Colonic mucosa (tissue), 4 donors: Measurements from ENCODE around the gene TENM4. TPM values are rescaled to one million over a fixed set of nuclear protein-coding genes. Genes with fewer than 3 reads are reported as not detected.

ENCODE experiments used
- DNase-seq: peaks from one replicate; pipeline ENCODE4 v3.0.0-alpha.2; 2020
- H3K27ac ChIP-seq: fragments of 200-600 bp; one replicate; pipeline ENCODE4 v1.8.0; 2021
- H3K27me3 ChIP-seq: fragments of 200-600 bp; one replicate; pipeline ENCODE4 v1.8.0; 2021
- H3K36me3 ChIP-seq: fragments of 200-600 bp; one replicate; pipeline ENCODE4 v1.8.0; 2021
- H3K4me1 ChIP-seq: fragments of 200-600 bp; one replicate; pipeline ENCODE4 v1.8.0; 2021; ENCODE audit warnings: mild to moderate bottlenecking
- H3K4me3 ChIP-seq: fragments of 200-600 bp; one replicate; pipeline ENCODE4 v1.8.0; 2021
- H3K9ac ChIP-seq, 2 donors: one replicate each; pipeline ENCODE4 v1.7.0; 2013; ENCODE audit warnings: control low read depth in 2 of 2, low read depth in 2 of 2, low read length in 2 of 2
- H3K9me3 ChIP-seq: fragments of 200-600 bp; one replicate; pipeline ENCODE4 v1.8.0; 2021
- CTCF ChIP-seq: fragments of 200-600 bp; IDR thresholded peaks from one replicate; pipeline ENCODE4 v1.8.0; 2022; ENCODE audit warnings: antibody characterized with exemption, mild to moderate bottlenecking
- intact Hi-C: fragments of 100-400 bp; cut with DNase I; formaldehyde crosslinking; loops from one replicate; pipeline ENCODE4 v1.14.1; 2022
- total RNA-seq, 2 donors: library from RNA; stranded (reverse); fragmentation: NEBNext Ultra II Directional in 1 of 2; extraction: Animal tissue kit (Norgen Biotek cat#: 25700) in 1 of 2; gene quantifications; one replicate each; pipeline ENCODE4 v1.2.1, GENCODE V29; 2021
- donor health status: healthy.
- donor health status: DM: no; HTN: no; CAD: no.
- donor health status: DM: no; HTN: no; CAD: no.

Gene TENM4
- total RNA-seq, 2 donors from 2014 or later: 0.48 to 1.2 TPM

DNA sequence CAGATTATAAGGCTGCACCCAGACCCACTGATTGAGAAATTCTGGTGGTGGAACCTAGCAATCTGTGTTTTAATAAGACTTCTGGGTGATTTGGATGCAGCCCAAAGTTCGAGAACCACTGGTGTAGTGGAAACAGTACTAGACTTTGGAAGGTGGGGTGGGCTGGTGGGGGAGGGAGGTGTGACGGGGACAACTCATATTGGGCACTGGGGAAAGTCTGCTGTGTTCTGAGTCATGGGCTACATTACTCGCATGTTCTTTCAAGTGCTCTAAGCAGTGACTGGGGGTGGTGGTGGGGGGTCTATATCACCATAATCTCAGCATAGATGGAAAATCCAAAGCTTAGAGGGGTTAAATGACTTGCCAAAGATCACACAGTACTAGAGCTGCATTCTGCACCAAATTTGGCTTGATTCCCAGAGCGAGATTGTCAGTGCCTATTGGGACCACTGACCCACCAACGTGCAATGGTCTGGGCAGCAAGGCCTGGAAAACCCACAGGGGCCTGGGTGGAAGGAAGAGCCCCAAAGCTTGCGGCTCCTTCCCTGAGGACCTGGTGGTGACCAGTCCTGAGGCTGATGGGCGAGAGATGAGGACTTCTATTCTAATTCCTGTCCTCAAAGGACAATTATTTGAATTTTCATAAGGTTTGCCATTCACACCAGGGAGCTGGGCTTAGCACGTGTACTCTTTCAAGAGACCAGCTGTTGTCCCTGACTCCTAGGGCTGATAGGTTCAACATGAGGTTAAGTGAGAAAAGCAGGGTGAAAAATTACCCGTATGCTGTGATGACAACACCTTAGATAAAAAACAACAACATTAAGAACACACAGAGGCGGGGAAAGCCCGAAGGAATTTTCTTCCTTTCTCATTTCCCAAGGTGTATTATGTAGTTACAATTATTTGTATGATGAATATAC, 788.6 kb downstream of the TENM4 start:
- no peak overlapping the region for H3K4me3 ChIP-seq
- no peaks in the 10 kb centered on the region for H3K36me3 ChIP-seq
- no peak for DNase-seq
- H3K4me1 ChIP-seq: no peaks in the 10 kb centered on the region
- no peak for TF ChIP-seq CTCF
- H3K27ac ChIP-seq: no peak overlapping the region
- intact Hi-C loops: no loop called here
- H3K9me3 ChIP-seq: no peaks in the 10 kb centered on the region
- H3K27me3 ChIP-seq: no peaks in the 10 kb centered on the region
- no peak overlapping the region for H3K9ac ChIP-seq

GRCh38 chr11:78651136-78651775, 789.6 kb downstream of the TENM4 start:
- intact Hi-C loops: no loop called here
- DNase-seq: no peak
- H3K4me1 ChIP-seq: no peaks in the 10 kb centered on the region
- H3K27ac ChIP-seq: no peak overlapping the region
- no peak overlapping the region for H3K9ac ChIP-seq
- H3K9me3 ChIP-seq: no peaks in the 10 kb centered on the region
- no peak for TF ChIP-seq CTCF
- H3K36me3 ChIP-seq: no peaks in the 10 kb centered on the region
- no peaks in the 10 kb centered on the region for H3K27me3 ChIP-seq
- H3K4me3 ChIP-seq: no peak overlapping the region

GRCh38 chr11:78649361-78650215, 791.2 kb downstream of the TENM4 start:
- no peak overlapping the region for H3K4me3 ChIP-seq
- no peaks in the 10 kb centered on the region for H3K4me1 ChIP-seq
- no peak overlapping the region for H3K27ac ChIP-seq
- no peaks in the 10 kb centered on the region for H3K9me3 ChIP-seq
- H3K9ac ChIP-seq: no peak overlapping the region
- H3K27me3 ChIP-seq: no peaks in the 10 kb centered on the region
- H3K36me3 ChIP-seq: no peaks in the 10 kb centered on the region
- intact Hi-C loops: loop anchor here (10.0 kb wide), 2 partner anchors 145 to 845 kb away; no protein-coding TSS in a partner anchor
- no peak for DNase-seq
- no peak for TF ChIP-seq CTCF

GRCh38 chr11:78647986-78648875, 792.6 kb downstream of the TENM4 start:
- Histone ChIP-seq H3K4me1 (no peaks in the 10 kb centered on the region), H3K27ac (no peak overlapping the region), H3K9me3 (no peaks in the 10 kb centered on the region), H3K27me3 (no peaks in the 10 kb centered on the region), H3K36me3 (no peaks in the 10 kb centered on the region), H3K9ac (no peak overlapping the region), H3K4me3 (no peak overlapping the region)
- DNase-seq: no peak
- intact Hi-C loops: loop anchor here (2.0 to 10.0 kb wide), 3 partner anchors 67 to 847 kb away; no protein-coding TSS in a partner anchor
- TF ChIP-seq CTCF: no peak
